ENCODE data around the gene PLAC1.

Gene PLAC1

DNA sequence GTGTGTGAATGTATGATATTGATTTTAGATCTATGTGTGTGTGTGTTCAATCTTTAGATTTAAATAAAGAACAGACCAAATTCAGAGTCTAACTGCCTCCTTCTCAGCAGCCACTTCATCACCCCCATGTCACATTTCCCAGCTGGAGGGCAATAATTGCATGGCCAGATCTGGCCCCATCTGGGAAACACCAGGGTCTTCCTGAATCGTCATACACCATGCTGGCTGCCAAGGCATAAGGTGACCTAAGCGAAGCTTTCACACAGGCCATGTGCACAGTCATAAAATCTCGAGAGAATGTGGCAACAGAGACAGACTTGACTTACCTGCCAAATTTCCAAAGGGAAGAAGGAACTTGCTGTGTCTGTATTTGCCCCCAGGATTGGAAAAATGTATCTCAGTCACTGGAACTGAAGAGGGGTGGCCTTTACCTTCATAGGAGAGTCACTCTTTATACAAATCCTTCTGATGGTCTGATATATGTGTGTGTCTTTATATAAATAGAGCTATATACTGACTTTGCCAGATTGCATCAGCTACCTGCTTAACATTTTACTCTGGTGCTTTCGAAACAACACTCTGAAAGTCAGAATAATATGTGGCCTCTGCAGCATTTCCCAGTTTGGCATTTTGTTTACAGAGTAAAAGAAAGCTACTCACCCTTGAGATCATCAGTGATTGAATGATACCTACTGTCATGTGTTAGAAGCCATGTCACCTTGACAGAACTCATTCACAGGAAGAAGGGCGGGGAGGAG, at the start of gene PLAC1:
PLAC1 (minus strand) TSS at position 470 of the 758 bp plus-strand sequence. CDS start 91,789 bp downstream, outside the sequence.
- TF ChIP-seq, protein P1, sequence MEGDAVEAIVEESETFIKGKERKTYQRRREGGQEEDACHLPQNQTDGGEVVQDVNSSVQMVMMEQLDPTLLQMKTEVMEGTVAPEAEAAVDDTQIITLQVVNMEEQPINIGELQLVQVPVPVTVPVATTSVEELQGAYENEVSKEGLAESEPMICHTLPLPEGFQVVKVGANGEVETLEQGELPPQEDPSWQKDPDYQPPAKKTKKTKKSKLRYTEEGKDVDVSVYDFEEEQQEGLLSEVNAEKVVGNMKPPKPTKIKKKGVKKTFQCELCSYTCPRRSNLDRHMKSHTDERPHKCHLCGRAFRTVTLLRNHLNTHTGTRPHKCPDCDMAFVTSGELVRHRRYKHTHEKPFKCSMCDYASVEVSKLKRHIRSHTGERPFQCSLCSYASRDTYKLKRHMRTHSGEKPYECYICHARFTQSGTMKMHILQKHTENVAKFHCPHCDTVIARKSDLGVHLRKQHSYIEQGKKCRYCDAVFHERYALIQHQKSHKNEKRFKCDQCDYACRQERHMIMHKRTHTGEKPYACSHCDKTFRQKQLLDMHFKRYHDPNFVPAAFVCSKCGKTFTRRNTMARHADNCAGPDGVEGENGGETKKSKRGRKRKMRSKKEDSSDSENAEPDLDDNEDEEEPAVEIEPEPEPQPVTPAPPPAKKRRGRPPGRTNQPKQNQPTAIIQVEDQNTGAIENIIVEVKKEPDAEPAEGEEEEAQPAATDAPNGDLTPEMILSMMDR (conservative IDR thresholded peaks at IDR 0.05): no peak
- H3K27ac ChIP-seq: no peak within 1 kb of the TSS

DNA sequence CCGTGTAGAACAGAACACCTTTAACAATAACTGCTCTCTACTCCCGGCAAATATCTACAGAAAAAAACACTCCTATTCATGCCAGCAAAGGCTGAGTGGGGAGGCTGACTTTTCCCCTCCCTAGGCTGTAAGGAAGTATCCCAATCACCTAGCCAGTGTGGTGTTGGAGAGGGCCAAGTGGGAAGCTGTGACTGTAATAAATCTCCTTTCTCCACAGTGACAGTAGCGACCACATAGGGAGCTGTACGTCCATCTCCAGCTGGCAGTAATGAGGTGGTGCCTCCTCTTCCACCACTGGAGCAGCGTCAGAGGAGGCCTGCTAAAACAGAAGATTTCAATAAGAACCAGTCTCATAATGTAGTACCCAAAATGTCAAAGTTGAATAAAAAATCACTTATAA, 47.9 kb upstream of the PLAC1 start:
- H3K27ac ChIP-seq: no peak overlapping the region
- TF ChIP-seq, protein P1 (conservative IDR thresholded peaks at IDR 0.05): no peak

- TF ChIP-seq, protein P1 (conservative IDR thresholded peaks at IDR 0.05): no peak
- H3K27ac ChIP-seq: no peak overlapping the region
These were observed 37.7 kb upstream of the PLAC1 start for GRCh38 chrX:134695999-134696398.

DNA sequence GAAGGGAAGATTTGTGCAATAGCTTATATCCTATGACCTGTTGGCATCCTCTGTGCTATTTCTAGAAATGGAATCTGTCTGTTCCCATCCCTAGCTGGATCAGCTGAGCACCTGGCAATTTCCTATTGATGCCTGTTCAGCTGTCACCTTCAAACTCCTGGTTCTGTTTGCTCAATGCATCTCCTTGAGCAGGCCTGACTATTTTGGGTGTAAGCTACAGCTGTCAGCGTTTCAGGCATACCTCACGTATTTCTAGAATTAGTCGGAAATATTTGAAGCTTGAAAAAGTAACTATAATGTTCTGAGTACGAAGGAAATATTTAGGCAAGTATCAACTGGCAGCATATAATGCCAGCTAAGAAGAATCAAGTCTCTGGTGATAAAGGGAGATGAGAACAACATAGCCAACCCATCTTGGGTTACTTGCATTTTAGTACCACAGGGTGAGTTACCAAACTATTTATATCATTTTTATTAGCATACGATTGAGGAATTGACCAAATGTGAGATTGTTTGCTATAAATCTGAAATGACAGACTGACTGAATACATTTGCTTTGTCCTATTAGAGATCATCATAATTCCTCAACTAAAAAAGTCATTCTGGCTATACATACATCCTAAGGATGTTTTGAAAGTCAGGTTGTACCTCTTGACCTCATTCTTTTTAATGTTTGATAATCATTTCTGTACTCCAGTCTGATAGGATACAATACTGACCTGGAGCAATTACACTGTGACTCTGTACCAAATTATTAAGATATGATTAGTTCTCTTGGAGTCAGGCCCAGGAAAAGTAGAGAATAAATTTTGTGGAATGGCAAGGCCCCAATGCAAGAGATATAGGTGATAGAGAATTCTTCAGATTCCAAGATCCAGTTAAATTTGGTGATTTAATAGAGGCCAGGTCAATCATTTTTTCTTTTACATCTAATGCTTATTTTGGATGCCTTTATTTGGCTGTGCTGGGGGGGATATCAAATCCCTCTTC, 36.4 kb upstream of the PLAC1 start:
- H3K27ac ChIP-seq: no peak overlapping the region
- TF ChIP-seq, protein P1 (conservative IDR thresholded peaks at IDR 0.05): no peak

DNA sequence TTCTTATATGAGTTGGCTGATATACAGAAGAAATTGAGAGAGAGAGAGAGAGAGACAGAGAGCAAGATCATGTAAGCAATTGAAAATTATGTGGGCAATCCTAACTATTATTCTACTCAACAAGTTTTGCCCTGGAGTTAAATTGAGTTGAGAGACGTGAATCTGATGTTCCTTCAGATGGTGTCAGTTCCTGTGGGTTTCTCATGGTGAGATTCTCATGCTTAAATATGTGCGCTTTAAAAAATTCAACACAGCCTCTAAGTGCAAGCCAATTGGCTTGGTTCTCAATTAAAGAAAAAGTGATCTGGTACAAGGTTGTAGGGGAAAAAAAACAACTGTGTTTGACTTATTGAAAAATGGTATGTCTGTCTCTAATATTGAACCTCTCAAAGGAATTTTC, 35.4 kb upstream of the PLAC1 start:
- TF ChIP-seq, protein P1 (conservative IDR thresholded peaks at IDR 0.05): no peak
- no peak overlapping the region for H3K27ac ChIP-seq

- H3K27ac ChIP-seq: no peak overlapping the region
- TF ChIP-seq, protein P1 (conservative IDR thresholded peaks at IDR 0.05): no peak
These were observed 34.7 kb upstream of the PLAC1 start for GRCh38 chrX:134692990-134693389.

DNA sequence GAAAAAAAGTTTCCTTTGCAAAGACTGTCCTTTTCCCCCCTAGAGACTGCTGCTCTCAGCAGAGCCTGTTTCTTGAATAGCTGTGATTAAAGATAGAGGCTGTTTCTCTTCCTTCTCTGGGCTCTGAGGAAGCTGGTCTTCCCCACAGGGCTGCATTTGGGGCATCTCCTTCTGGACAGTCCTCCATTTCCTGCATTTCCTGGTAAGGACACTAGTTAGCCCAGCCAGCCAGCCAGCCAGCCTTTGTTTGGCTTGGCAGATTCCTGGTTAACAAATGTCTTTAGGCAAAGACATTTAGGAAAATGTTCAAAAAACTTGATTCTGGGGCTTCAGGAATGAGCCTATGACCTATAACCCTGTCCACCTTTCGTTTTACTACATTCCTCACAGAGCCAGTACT, 34.0 kb upstream of the PLAC1 start:
- TF ChIP-seq, protein P1 (conservative IDR thresholded peaks at IDR 0.05): no peak
- no peak overlapping the region for H3K27ac ChIP-seq
